ENCODE results near the gene HECW1.

DNA sequence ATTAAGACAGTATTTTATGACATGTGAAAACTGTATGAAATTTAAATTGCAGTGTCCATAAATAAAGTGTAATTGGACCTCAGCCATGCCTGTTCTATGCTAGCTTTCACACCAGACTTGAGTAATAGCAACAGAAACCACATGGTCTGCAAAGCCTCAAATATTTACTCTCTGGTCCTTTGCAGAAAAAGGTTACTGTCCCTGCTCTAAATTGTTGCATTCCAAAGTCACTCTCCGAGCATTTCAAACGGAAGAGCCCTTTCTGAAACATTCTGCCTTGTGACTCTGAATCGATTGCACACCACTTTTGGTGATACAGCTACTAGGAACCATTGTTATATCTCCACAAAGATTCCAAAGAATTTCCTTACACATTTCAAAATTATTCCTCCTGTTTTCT lies 389.4 kb downstream of the HECW1 start:
- no peak for TF ChIP-seq POLR2AphosphoS5 (IDR thresholded peaks at IDR 0.05; ENCODE audit: low read depth, low read length)
- TF ChIP-seq SAP30 (IDR thresholded peaks at IDR 0.05; ENCODE audit: insufficient read depth, insufficient replicate concordance, low read length), result no peak
- TF ChIP-seq KDM1A (IDR thresholded peaks at IDR 0.05; ENCODE audit: borderline replicate concordance, low read length), result no peak
- TF ChIP-seq POLR2A (IDR thresholded peaks at IDR 0.05; ENCODE audit: control extremely low read depth in 1 of 2, low read depth in 2 of 2, low read length in 2 of 2), result no peak
- TF ChIP-seq, protein P1, sequence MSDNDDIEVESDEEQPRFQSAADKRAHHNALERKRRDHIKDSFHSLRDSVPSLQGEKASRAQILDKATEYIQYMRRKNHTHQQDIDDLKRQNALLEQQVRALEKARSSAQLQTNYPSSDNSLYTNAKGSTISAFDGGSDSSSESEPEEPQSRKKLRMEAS (IDR thresholded peaks at IDR 0.05), result no peak
- no peak for TF ChIP-seq SIRT6 (IDR thresholded peaks at IDR 0.05; ENCODE audit: low read length)
- TF ChIP-seq NRF1 (IDR thresholded peaks at IDR 0.05; ENCODE audit: low read depth, low read length), result no peak
- TF ChIP-seq, protein P2, sequence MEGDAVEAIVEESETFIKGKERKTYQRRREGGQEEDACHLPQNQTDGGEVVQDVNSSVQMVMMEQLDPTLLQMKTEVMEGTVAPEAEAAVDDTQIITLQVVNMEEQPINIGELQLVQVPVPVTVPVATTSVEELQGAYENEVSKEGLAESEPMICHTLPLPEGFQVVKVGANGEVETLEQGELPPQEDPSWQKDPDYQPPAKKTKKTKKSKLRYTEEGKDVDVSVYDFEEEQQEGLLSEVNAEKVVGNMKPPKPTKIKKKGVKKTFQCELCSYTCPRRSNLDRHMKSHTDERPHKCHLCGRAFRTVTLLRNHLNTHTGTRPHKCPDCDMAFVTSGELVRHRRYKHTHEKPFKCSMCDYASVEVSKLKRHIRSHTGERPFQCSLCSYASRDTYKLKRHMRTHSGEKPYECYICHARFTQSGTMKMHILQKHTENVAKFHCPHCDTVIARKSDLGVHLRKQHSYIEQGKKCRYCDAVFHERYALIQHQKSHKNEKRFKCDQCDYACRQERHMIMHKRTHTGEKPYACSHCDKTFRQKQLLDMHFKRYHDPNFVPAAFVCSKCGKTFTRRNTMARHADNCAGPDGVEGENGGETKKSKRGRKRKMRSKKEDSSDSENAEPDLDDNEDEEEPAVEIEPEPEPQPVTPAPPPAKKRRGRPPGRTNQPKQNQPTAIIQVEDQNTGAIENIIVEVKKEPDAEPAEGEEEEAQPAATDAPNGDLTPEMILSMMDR (IDR thresholded peaks at IDR 0.05; ENCODE audit: control extremely low read depth in 1 of 3, insufficient read depth in 1 of 3, low read depth in 1 of 3, low read length in 3 of 3), result no peak
- no peak for TF ChIP-seq EZH2 (IDR thresholded peaks at IDR 0.05; ENCODE audit: low read depth, low read length, severe bottlenecking)
- TF ChIP-seq SP1 (IDR thresholded peaks at IDR 0.05; ENCODE audit: low read depth, low read length), result no peak
- TF ChIP-seq RFX5 (IDR thresholded peaks at IDR 0.05; ENCODE audit: borderline replicate concordance, low read depth, low read length), result no peak
- no peak for TF ChIP-seq EP300 (IDR thresholded peaks at IDR 0.05; ENCODE audit: borderline replicate concordance in 1 of 2, low read depth in 2 of 2, low read length in 2 of 2)
- TF ChIP-seq HDAC2 (IDR thresholded peaks at IDR 0.05; ENCODE audit: borderline replicate concordance in 1 of 2, low read depth in 2 of 2, low read length in 2 of 2), result no peak

All from H1 (cell line).